ENCODE results near the gene BRD8. TPM values are rescaled to one million over a fixed set of nuclear protein-coding genes. Genes with fewer than 3 reads are reported as not detected.

Gene BRD8
- polyA plus RNA-seq, 1 of the 3 experiments (the other 2 are of a cell fraction) = 46.2 TPM

GRCh38 chr5:138179277-138179857, 937 bp upstream of the BRD8 start:
- Histone ChIP-seq H3K9me2 (no peaks in the 10 kb centered on the region), H3K9ac (peak overlapping the region; percentile 78), H3K36me3 (replicated peaks in 1 of 2; ENCODE audit: control insufficient read depth in 1 of 2, insufficient read depth in 2 of 2, low read length in 1 of 2) (peaks cover 32 to 34% of the 10 kb centered on the region in 2 experiments), H3K27ac (ENCODE audit: low read depth in 2 of 2, low read length in 1 of 2) (peak overlapping the region; percentile 24 to 86; a peak in 2 of 4 replicates), H3F3A (replicated peaks; ENCODE audit: insufficient read depth) (peaks cover 9% of the 10 kb centered on the region), H3K27me3 (ENCODE audit: insufficient read depth) (no peaks in the 10 kb centered on the region), H3K4me2 (peak overlapping the region; percentile 95), H2AFZ (ENCODE audit: low read depth) (peak overlapping the region; percentile 94), H4K20me1 (ENCODE audit: insufficient read depth) (peaks cover 6% of the 10 kb centered on the region; the same call in 1 of the 2 replicates), H3K4me3 (ENCODE audit: low read depth in 2 of 2, low read length in 1 of 2) (peak overlapping the region; percentile 81 to 90), H3K4me1 (ENCODE audit: control insufficient read depth in 1 of 2, insufficient read depth in 2 of 2, low read depth in 1 of 2, low read length in 1 of 2) (peaks cover 0 to 13% of the 10 kb centered on the region in 2 experiments; a peak in 2 of 4 replicates), H3K79me2 (ENCODE audit: insufficient read depth) (peaks cover 70% of the 10 kb centered on the region), H3K9me3 (no peaks in the 10 kb centered on the region)
- DNase-seq = peak; percentile 11
- no peak for TF ChIP-seq MAX (IDR thresholded peaks at IDR 0.05; ENCODE audit: low read depth)
- TF ChIP-seq RFX5 (IDR thresholded peaks at IDR 0.05; ENCODE audit: low read length) = no peak
- TF ChIP-seq USF1 (IDR thresholded peaks at IDR 0.05; ENCODE audit: borderline replicate concordance, low read depth) = no peak
- no peak for TF ChIP-seq ELF1 (IDR thresholded peaks at IDR 0.05)
- no peak for TF ChIP-seq RCOR1 (IDR thresholded peaks at IDR 0.05; ENCODE audit: low read length)
- TF ChIP-seq POLR2AphosphoS5 (IDR thresholded peaks at IDR 0.05; ENCODE audit: low read depth, low read length) = no peak
- no peak for TF ChIP-seq MXI1 (IDR thresholded peaks at IDR 0.05; ENCODE audit: low read depth, low read length)
- no peak for TF ChIP-seq REST (IDR thresholded peaks at IDR 0.05; ENCODE audit: low read depth, low read length)
- no peak for TF ChIP-seq NRF1 (IDR thresholded peaks at IDR 0.05; ENCODE audit: low read depth, low read length)
- TF ChIP-seq GABPA (IDR thresholded peaks at IDR 0.05; ENCODE audit: low read depth) = no peak
- WGBS (ENCODE audit: low lambda C conversion rate) = 3% methylated on average over 23 of the region's 23 CpGs
- ChIA-PET POLR2A (interaction anchor here (1.2 kb wide), 1 partner anchor 62 kb away, joined by 3 read pairs; no protein-coding TSS in a partner anchor), CTCF (interaction anchor here (0.6 to 2.6 kb wide), 28 partner anchors 9 to 347 kb away, joined by 3 to 13 read pairs (median 4); partner anchors contain the start of genes CDC23, GFRA3, KDM3B and REEP2)

- peaks cover 83% of the 10 kb centered on the region for H3K79me2 ChIP-seq (ENCODE audit: insufficient read depth)
Measured at GRCh38 chr5:138177941-138178515, 402 bp downstream of the BRD8 start.

More at GRCh38 chr5:138177941-138178515, 402 bp downstream of the BRD8 start:
- Histone ChIP-seq H3K4me1 (ENCODE audit: control insufficient read depth in 1 of 2, insufficient read depth in 2 of 2, low read depth in 1 of 2, low read length in 1 of 2) (peaks cover 0 to 13% of the 10 kb centered on the region in 2 experiments; a peak in 2 of 4 replicates), H3K36me3 (replicated peaks in 1 of 2; ENCODE audit: control insufficient read depth in 1 of 2, insufficient read depth in 2 of 2, low read length in 1 of 2) (peaks cover 20 to 40% of the 10 kb centered on the region in 2 experiments), H3K4me2 (peak overlapping the region; percentile 95), H3K9me3 (no peaks in the 10 kb centered on the region), H3K9ac (peak overlapping the region; percentile 94), H3K27me3 (ENCODE audit: insufficient read depth) (no peaks in the 10 kb centered on the region), H3F3A (replicated peaks; ENCODE audit: insufficient read depth) (peaks cover 9% of the 10 kb centered on the region), H3K9me2 (no peaks in the 10 kb centered on the region), H3K27ac (ENCODE audit: low read depth in 2 of 2, low read length in 1 of 2) (peak overlapping the region; percentile 86 to 97), H3K4me3 (ENCODE audit: low read depth in 2 of 2, low read length in 1 of 2) (peak overlapping the region; percentile 81 to 90), H2AFZ (ENCODE audit: low read depth) (peak overlapping the region; percentile 94), H4K20me1 (ENCODE audit: insufficient read depth) (peaks cover 6% of the 10 kb centered on the region; the same call in 1 of the 2 replicates)
- under 1% methylated on average over 13 of the region's 16 CpGs for WGBS (ENCODE audit: low lambda C conversion rate)
- TF ChIP-seq RXRA (IDR thresholded peaks at IDR 0.05; ENCODE audit: borderline replicate concordance, low read depth) (no peak), MAX (IDR thresholded peaks at IDR 0.05; ENCODE audit: low read depth) (no peak), TAF1 (IDR thresholded peaks at IDR 0.05; ENCODE audit: borderline replicate concordance, low read depth, low read length) (peak; percentile 15; the same call in 1 of the 2 replicates), PBX3 (IDR thresholded peaks at IDR 0.05) (no peak)
- DNase-seq = peak; percentile 55
- POLR2A ChIA-PET = interaction anchor here (0.5 to 1.2 kb wide), 5 partner anchors 10 to 1163 kb away, joined by 3 to 4 read pairs (median 4); partner anchors contain the start of genes KDM3B and PAIP2
- CTCF ChIA-PET = interaction anchor here (1.0 to 2.0 kb wide), 7 partner anchors 11 to 326 kb away, joined by 3 to 7 read pairs (median 4); no protein-coding TSS in a partner anchor
